A549 treated with AZD9567 at 1 μM for 4 hours (cell line): ENCODE measurements around the gene LDAF1. TPM values are rescaled to one million over a fixed set of nuclear protein-coding genes. Genes with fewer than 3 reads are reported as not detected.

Experiments used
- total RNA-seq: library from RNA; stranded (reverse); fragments of 200-300 nt; extraction: Qiagen RNA extraction; gene quantifications from 5 replicates; pipeline ENCODE4 v1.2.3, GENCODE V29; 2022; ENCODE audit not compliant: insufficient read depth

LDAF1 gene
- total RNA-seq: 16.7 to 24.1 TPM (median 18.2 TPM) in 5 replicates

GRCh38 chr16:21158208-21159110 is at the start of gene LDAF1:
TSS of gene LDAF1 (plus strand) at chr16:21158674. CDS start at chr16:21161183, 2,509 bp downstream.

GRCh38 chr16:21150375-21151001 is 8.0 kb upstream of the LDAF1 start, which contains the start of gene DNAH3:
TSS of gene DNAH3 (minus strand) at chr16:21150846. CDS start at chr16:21150319, 527 bp downstream.

GRCh38 chr16:21211486-21211885 is 53.0 kb downstream of the LDAF1 start, which contains the start of gene ZP2:
TSS of gene ZP2 (minus strand) at chr16:21211574. CDS start at chr16:21211547, 27 bp downstream.

Other genes with a start within 250 kb of the LDAF1 start
- gene DNAH3, start 7.8 kb upstream of the LDAF1 start, total RNA-seq: 0.14 to 0.20 TPM (median 0.19 TPM) in 4 of 5 replicates, not detected in the other
- 0.05 TPM in 1 of 5 replicates, not detected in the others for gene ZP2, start 52.9 kb downstream of the LDAF1 start, total RNA-seq
- gene ANKS4B, start 75.0 kb downstream of the LDAF1 start, total RNA-seq: 0.02 to 0.05 TPM (median 0.03 TPM) in 3 of 5 replicates, not detected in the others
- gene CRYM, start 119.6 kb downstream of the LDAF1 start, total RNA-seq: 1.6 to 2.1 TPM (median 1.7 TPM) in 4 of 5 replicates, not detected in the other